Measurements from ENCODE around the gene CACNA1C.

Gene CACNA1C

DNA sequence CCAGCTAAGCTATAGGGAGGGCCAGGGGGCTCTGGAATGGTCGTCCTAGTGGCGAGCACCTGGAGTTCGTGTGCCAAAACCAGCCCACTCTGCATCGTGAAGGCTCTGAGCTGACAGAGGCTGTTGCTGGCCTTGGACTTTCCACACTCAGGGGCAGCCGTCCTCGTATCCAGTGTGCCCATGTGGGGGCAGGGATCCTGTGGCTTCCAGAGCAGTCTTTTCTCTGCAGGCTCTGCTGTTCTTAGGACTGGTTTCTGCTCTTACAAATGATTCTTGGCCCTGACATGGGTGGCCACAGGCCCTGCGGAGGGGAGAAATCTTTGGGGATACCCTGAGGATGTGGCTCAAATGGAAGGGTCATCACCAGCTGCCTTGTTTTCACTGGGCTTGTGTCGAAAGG, 564.6 kb downstream of the CACNA1C start:
- H3K4me1 ChIP-seq (ENCODE audit: insufficient read depth, low read length), result no peaks in the 10 kb centered on the region
- H3K9me3 ChIP-seq (ENCODE audit: low read length), result no peaks in the 10 kb centered on the region
- no peaks in the 10 kb centered on the region for H3K36me3 ChIP-seq (ENCODE audit: insufficient read depth, low read length)
- no peak overlapping the region for H2AFZ ChIP-seq (ENCODE audit: low read depth, low read length)
- H3K27me3 ChIP-seq (ENCODE audit: insufficient read depth, low read length), result peaks cover 4% of the 10 kb centered on the region
- H3K4me3 ChIP-seq (ENCODE audit: low read length), result no peak overlapping the region

DNA sequence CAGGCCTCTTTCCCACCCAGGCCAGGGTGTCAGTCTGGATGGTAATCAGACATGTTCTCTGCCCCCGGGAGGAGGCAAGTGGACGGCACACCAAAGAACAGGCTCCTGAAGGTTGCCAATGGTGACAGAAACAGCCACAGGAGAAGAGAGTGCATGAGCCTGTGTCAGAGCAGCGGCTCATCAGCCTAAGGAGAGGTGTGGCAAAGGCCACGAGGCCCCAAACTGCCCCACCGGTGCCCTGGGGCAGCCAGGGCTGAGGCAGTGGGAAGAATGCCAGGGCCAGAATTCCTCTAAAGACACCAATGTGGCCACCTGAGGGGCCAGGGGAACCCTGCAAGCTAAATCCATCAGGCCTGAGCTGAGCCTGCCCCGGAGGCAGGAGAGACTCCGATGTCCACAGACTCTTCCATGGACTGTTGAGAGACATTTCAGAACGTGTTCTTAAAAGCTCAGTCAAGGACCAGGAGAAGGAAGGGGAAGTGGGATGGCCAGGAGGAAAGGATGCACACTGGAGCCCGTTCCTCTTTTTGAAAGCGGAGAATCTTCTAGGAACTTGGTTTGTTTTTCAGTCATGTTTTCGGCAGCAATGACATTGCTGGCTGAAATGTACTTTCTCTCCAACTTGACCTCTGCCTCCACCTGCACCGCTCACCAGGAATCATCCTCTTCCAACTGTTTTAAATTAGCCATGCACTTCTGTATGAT, 565.7 kb downstream of the CACNA1C start:
- Histone ChIP-seq H3K4me3 (ENCODE audit: low read length) (no peak overlapping the region), H3K27me3 (ENCODE audit: insufficient read depth, low read length) (peaks cover 7% of the 10 kb centered on the region), H3K9me3 (ENCODE audit: low read length) (no peaks in the 10 kb centered on the region), H3K36me3 (ENCODE audit: insufficient read depth, low read length) (no peaks in the 10 kb centered on the region), H3K4me1 (ENCODE audit: insufficient read depth, low read length) (no peaks in the 10 kb centered on the region), H2AFZ (ENCODE audit: low read depth, low read length) (no peak overlapping the region)

DNA sequence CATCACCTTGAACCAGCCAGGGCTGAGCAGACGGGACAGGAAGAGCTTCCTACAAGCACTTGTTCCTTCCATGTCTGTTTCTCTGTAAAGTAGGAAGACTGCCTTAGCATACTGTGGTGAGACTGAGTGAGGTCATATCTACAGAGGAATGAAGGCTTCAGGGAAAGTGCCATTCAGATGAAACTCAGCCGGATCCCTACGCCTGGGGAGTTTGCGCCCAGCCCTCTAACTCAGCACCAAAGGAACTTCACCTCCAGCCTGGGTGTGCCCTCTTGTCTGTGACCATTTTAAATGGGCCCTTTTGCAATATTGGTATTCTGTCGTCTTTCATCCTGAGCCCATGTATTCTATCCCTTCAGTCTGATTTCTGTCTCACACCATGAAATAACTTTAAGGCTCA, 566.3 kb downstream of the CACNA1C start:
- H3K4me1 ChIP-seq (ENCODE audit: insufficient read depth, low read length), result no peaks in the 10 kb centered on the region
- no peaks in the 10 kb centered on the region for H3K36me3 ChIP-seq (ENCODE audit: insufficient read depth, low read length)
- no peak overlapping the region for H3K4me3 ChIP-seq (ENCODE audit: low read length)
- H3K9me3 ChIP-seq (ENCODE audit: low read length), result no peaks in the 10 kb centered on the region
- H2AFZ ChIP-seq (ENCODE audit: low read depth, low read length), result no peak overlapping the region
- peaks cover 9% of the 10 kb centered on the region for H3K27me3 ChIP-seq (ENCODE audit: insufficient read depth, low read length)

DNA sequence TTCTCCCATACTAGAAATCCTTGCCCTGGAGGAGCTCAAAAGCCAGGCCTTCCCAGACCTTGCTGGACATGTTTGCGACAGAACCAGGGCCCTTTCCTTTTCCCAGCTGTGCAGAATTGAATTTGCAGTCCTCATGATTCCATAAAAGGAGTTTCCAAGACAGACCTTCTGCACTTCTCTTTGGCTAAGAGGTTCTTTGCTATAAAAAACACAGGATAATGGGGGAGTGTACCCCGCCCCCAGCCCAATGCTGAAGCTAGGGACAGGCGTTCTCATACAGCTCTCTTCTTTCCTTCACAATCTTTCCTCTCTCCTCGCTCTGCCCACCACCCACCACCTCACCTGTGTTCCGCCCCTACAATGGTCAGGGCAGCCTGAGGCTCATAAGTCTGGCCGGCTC, 569.7 kb downstream of the CACNA1C start:
- no peaks in the 10 kb centered on the region for H3K9me3 ChIP-seq (ENCODE audit: low read length)
- H2AFZ ChIP-seq (ENCODE audit: low read depth, low read length), result no peak overlapping the region
- H3K27me3 ChIP-seq (ENCODE audit: insufficient read depth, low read length), result peaks cover 19% of the 10 kb centered on the region
- H3K4me1 ChIP-seq (ENCODE audit: insufficient read depth, low read length), result no peaks in the 10 kb centered on the region
- H3K36me3 ChIP-seq (ENCODE audit: insufficient read depth, low read length), result no peaks in the 10 kb centered on the region
- H3K4me3 ChIP-seq (ENCODE audit: low read length), result no peak overlapping the region

DNA sequence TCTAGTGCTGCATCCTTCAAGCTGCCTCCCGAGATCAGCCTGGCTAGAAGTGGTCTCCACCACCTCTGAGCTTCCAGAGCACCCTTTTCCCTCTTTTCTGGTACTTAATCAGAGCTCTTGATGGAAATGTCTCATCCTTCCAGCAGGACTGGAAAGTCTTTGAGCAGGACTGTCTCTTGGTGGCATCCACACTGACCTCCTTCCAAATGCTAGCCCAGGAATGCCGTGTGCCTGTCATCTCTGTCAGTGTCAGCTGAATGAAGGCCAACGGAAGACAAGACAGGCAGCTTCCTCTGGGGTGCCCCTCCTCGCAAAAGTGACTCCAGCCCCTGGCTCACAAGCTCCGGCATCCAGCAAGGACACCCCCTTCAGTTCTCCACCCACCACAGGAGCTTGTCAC, 570.7 kb downstream of the CACNA1C start:
- H3K9me3 ChIP-seq (ENCODE audit: low read length), result no peaks in the 10 kb centered on the region
- H3K4me3 ChIP-seq (ENCODE audit: low read length), result no peak overlapping the region
- H3K27me3 ChIP-seq (ENCODE audit: insufficient read depth, low read length), result peaks cover 25% of the 10 kb centered on the region
- no peaks in the 10 kb centered on the region for H3K36me3 ChIP-seq (ENCODE audit: insufficient read depth, low read length)
- H3K4me1 ChIP-seq (ENCODE audit: insufficient read depth, low read length), result no peaks in the 10 kb centered on the region
- no peak overlapping the region for H2AFZ ChIP-seq (ENCODE audit: low read depth, low read length)

DNA sequence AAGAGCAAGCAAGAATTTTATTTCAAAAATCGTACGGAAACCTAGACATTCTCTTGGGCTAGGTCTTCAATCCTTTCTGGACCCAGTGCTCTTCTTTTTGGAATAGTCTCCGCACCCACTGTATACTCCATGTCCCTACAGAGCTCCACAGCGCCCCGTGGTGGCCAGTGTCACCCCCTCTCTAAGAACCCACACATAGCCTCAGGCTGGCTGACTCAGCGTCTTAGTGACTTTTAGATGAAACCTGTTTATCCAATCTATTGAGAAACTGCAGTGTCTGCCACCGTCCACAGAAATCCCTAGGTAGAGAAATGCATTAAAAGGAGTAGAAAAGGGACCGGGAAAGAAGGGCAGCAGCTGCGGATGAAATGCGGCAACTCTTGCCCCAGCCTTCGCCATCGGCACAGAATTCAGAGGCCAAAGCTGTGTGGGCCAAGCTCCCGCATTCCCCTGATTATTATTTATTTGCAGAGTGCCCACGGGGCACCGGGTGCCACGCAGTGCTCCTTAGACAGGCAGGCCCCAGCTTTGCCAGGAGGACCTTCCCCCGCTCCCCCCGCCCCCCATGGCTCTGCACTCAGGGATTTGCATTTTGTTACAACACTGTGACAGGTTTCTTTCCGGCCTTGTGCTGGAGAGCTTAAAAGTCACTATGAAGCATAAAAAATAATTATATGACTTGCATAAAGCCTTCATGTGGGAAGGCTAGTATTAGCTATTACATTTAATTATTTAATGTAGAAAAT, 571.9 kb downstream of the CACNA1C start:
- Histone ChIP-seq H3K36me3 (ENCODE audit: insufficient read depth, low read length) (no peaks in the 10 kb centered on the region), H3K4me1 (ENCODE audit: insufficient read depth, low read length) (no peaks in the 10 kb centered on the region), H2AFZ (ENCODE audit: low read depth, low read length) (no peak overlapping the region), H3K9me3 (ENCODE audit: low read length) (no peaks in the 10 kb centered on the region), H3K4me3 (ENCODE audit: low read length) (no peak overlapping the region), H3K27me3 (ENCODE audit: insufficient read depth, low read length) (peaks cover 28% of the 10 kb centered on the region)

DNA sequence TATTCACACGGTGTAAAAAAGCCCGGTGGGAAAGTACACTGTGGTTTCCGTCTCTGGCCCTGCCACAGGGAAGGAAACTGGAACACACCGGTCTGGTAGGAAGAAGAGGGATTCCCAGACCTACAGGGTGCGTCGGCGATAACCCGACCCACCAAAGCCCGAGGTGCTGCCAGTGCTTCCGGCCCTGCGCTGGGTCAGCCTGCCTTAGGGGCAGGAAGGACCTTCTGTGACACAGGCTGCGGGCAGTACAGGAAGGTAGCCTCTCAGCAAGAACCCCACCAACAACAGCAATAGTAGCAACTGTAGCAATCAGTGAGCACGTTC, 572.5 kb downstream of the CACNA1C start:
- H3K36me3 ChIP-seq (ENCODE audit: insufficient read depth, low read length), result no peaks in the 10 kb centered on the region
- no peak overlapping the region for H2AFZ ChIP-seq (ENCODE audit: low read depth, low read length)

DNA sequence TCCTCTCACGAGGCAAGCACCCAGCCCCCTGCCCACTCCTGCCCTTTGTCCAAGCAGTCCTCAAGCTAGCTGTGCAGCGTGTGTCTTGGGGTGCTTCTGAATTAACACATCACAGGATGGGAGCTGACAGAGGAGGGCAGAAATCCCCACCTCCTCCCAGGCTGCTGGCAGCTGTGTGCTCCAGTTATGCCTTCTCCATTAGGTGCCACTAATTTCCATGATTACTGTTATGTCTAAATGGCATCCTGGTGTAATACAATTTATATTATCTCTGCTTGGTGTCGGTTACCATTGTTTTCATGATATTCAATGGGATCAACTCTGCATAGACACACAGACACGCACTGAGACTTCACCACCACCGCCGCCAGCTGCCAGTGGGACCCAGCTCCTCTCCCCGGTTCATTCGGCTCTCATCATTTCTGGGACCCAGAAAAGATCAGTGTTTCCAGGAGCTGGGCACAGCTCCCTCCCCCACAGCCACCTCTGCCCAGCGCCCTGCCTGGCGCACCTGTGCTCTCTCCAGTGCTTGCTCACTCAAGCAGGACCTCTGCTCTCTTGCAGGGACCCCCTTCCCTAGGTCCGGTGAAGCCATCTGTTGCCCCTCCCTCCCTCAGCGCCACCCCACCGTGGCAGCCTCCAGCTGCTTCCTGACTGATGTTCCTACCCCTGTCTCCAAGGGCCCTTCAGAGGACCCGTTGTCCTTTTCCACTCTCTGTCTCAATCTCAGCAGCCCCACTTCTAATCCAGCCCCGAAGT, 574.5 kb downstream of the CACNA1C start:
- H3K36me3 ChIP-seq (ENCODE audit: insufficient read depth, low read length), result no peaks in the 10 kb centered on the region
- no peaks in the 10 kb centered on the region for H3K9me3 ChIP-seq (ENCODE audit: low read length)
- no peak overlapping the region for H2AFZ ChIP-seq (ENCODE audit: low read depth, low read length)
- peaks cover 27% of the 10 kb centered on the region for H3K27me3 ChIP-seq (ENCODE audit: insufficient read depth, low read length)
- H3K4me3 ChIP-seq (ENCODE audit: low read length), result no peak overlapping the region
- H3K4me1 ChIP-seq (ENCODE audit: insufficient read depth, low read length), result no peaks in the 10 kb centered on the region

More for the DNA sequence above, 572.5 kb downstream of the CACNA1C start:
- H3K9me3 ChIP-seq (ENCODE audit: low read length), result no peaks in the 10 kb centered on the region
- H3K27me3 ChIP-seq (ENCODE audit: insufficient read depth, low read length), result peaks cover 31% of the 10 kb centered on the region
- no peak overlapping the region for H3K4me3 ChIP-seq (ENCODE audit: low read length)
- no peaks in the 10 kb centered on the region for H3K4me1 ChIP-seq (ENCODE audit: insufficient read depth, low read length)

DNA sequence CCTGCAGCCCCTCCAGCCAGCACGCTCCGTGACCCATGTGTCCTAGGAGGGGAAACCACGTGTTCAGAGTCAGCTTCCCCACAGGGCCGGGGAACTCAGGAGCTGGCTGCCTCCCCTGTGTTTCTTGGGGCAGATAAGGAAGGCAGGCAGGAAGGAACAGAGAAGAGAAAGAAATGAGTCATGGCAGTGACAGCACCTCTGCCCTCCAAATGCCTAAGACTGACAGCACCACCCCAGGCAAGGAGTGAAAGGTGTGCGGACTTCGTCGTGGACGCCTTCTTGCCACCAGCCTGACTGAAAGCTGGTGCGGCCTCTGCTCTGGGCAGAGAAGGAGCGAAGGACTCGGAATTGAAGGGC, 575.0 kb downstream of the CACNA1C start:
- Histone ChIP-seq H3K27me3 (ENCODE audit: insufficient read depth, low read length) (peaks cover 27% of the 10 kb centered on the region), H3K4me1 (ENCODE audit: insufficient read depth, low read length) (no peaks in the 10 kb centered on the region), H3K9me3 (ENCODE audit: low read length) (no peaks in the 10 kb centered on the region), H3K36me3 (ENCODE audit: insufficient read depth, low read length) (no peaks in the 10 kb centered on the region), H2AFZ (ENCODE audit: low read depth, low read length) (no peak overlapping the region), H3K4me3 (ENCODE audit: low read length) (no peak overlapping the region)

DNA sequence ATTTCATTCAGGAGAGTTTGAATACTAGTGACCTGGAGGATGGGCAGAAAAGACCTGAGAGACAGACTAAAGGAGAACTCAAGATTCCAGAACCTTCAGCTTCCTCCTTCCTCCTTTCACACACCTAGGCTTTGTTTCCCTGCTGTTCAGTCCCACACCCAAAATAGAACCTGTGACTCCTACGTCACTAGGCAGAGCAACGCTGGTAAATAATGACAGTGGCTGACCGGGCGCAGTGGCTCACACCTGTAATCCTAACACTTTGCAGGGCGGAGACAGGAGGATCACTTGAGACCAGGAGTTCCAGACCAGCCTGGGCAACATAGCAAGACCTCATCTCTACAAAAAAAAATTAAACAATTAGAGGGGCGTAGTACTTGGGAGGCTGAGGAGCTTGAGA, 575.6 kb downstream of the CACNA1C start:
- Histone ChIP-seq H3K27me3 (ENCODE audit: insufficient read depth, low read length) (peaks cover 24% of the 10 kb centered on the region), H3K4me1 (ENCODE audit: insufficient read depth, low read length) (no peaks in the 10 kb centered on the region), H2AFZ (ENCODE audit: low read depth, low read length) (no peak overlapping the region), H3K9me3 (ENCODE audit: low read length) (no peaks in the 10 kb centered on the region), H3K4me3 (ENCODE audit: low read length) (no peak overlapping the region), H3K36me3 (ENCODE audit: insufficient read depth, low read length) (no peaks in the 10 kb centered on the region)

DNA sequence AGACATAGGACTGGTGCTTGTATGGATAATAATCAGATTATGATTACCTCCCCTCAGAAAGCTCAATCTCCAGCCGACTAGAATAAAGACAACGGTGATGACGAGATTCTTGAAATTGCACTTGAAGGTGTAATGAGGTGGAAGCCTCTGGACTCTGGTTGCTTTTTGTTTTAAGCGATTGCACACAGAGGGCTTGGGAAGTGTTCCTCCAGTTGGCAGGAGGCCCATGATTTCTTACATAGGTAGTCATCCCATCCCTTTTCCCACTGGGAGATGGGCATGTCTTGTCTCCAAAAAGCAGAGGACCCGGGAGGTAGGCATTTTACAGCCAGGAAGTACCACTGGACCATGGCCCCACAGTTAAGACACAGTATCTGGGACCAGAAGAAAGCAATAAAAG, 576.3 kb downstream of the CACNA1C start:
- Histone ChIP-seq H3K27me3 (ENCODE audit: insufficient read depth, low read length) (peaks cover 22% of the 10 kb centered on the region), H3K4me1 (ENCODE audit: insufficient read depth, low read length) (no peaks in the 10 kb centered on the region), H3K9me3 (ENCODE audit: low read length) (no peaks in the 10 kb centered on the region), H3K36me3 (ENCODE audit: insufficient read depth, low read length) (no peaks in the 10 kb centered on the region), H2AFZ (ENCODE audit: low read depth, low read length) (no peak overlapping the region), H3K4me3 (ENCODE audit: low read length) (no peak overlapping the region)

DNA sequence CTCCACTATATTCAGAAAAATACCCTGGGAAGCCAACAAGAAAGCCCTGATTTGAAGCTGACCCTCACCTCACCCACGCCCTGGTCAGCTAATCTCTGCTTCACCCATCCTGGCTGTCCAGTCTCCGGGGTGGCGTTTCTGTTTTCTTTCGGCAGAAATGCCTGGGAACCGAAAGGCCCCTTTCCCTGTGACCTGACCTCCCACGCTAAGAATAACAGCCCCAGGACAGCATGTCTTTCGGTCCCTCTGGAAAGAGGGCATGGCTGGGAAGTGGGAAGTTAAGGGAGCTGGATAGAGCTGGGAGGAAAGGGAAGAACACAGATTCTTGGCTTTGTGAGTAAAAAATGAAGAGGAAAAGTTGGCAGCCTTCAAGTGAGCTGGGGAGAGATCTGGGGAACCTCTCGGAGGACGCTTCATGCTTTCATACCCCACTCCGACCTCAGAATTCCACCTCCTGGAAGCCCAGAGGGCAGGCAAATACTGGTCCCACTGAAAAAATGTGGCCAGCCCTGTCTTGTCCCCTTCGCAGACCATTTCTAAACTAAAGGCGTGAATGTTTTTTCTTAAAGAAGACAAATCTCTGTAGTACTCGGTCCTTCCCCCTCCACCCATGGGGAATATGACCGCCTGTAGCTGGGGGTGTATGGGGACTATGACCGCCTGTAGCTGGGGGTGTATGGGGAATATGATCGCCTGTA, 579.0 kb downstream of the CACNA1C start:
- no peaks in the 10 kb centered on the region for H3K4me1 ChIP-seq (ENCODE audit: insufficient read depth, low read length)
- no peaks in the 10 kb centered on the region for H3K36me3 ChIP-seq (ENCODE audit: insufficient read depth, low read length)
- H3K27me3 ChIP-seq (ENCODE audit: insufficient read depth, low read length), result peaks cover 14% of the 10 kb centered on the region

More for the DNA sequence above, 579.0 kb downstream of the CACNA1C start:
- peaks cover 3% of the 10 kb centered on the region for H3K9me3 ChIP-seq (ENCODE audit: low read length)
- H2AFZ ChIP-seq (ENCODE audit: low read depth, low read length), result no peak overlapping the region
- H3K4me3 ChIP-seq (ENCODE audit: low read length), result no peak overlapping the region

All from neuron (in vitro differentiated cells).